Activated CD4-positive, CD25-positive, alpha-beta regulatory T cell treated with anti-CD3 and anti-CD28 coated beads, Interleukin-2, amount 50 U/mL, for 72 hours (primary cell): ENCODE results near the gene NUP188.
"Not testable (repeated sequence)": the region's sequence is repeated elsewhere in the genome, so short reads cannot be mapped to it uniquely, and the experiment has no call there.

Experiments used
- DNase-seq: peaks from one replicate; pipeline ENCODE4 v3.0.0; 2021

The NUP188 gene

GRCh38 chr9:128944966-128945365, 2.5 kb upstream of the NUP188 start:
- not testable (repeated sequence) for DNase-seq

- no peak for DNase-seq
Observed at GRCh38 chr9:128945798-128946501, 1.5 kb upstream of the NUP188 start.

GRCh38 chr9:128946571-128947276, 775 bp upstream of the NUP188 start:
- DNase-seq, result no peak

- DNase-seq, result no peak
Observed at GRCh38 chr9:128947277-128947526, 297 bp upstream of the NUP188 start.

- DNase-seq, result not testable (repeated sequence)
Observed at GRCh38 chr9:128961403-128961802, 13.9 kb downstream of the NUP188 start.

- DNase-seq, result no peak
Observed at GRCh38 chr9:128969491-128969890, 22.0 kb downstream of the NUP188 start.

- DNase-seq, result no peak
Observed at GRCh38 chr9:128972956-128973355, 25.5 kb downstream of the NUP188 start.

- no peak for DNase-seq
Observed at GRCh38 chr9:128979111-128979510, 31.6 kb downstream of the NUP188 start.

- DNase-seq, result no peak
Observed at GRCh38 chr9:128983536-128983935, 36.0 kb downstream of the NUP188 start.

GRCh38 chr9:128986671-128987070, 39.2 kb downstream of the NUP188 start:
- no peak for DNase-seq

- DNase-seq, result no peak
Observed at GRCh38 chr9:128987805-128988204, 40.3 kb downstream of the NUP188 start.

- no peak for DNase-seq
Observed at GRCh38 chr9:128992995-128993394, 45.5 kb downstream of the NUP188 start.

- no peak for DNase-seq
Observed at GRCh38 chr9:128995791-128996190, 48.3 kb downstream of the NUP188 start.

- no peak for DNase-seq
Observed at GRCh38 chr9:128998462-128998861, 51.0 kb downstream of the NUP188 start.

- DNase-seq, result no peak
Observed at GRCh38 chr9:128999581-129000206, 52.2 kb downstream of the NUP188 start.

GRCh38 chr9:129001504-129002325, 54.2 kb downstream of the NUP188 start:
- no peak for DNase-seq

- no peak for DNase-seq
Observed at GRCh38 chr9:129002992-129003391, 55.5 kb downstream of the NUP188 start.

GRCh38 chr9:129004173-129004572, 56.7 kb downstream of the NUP188 start:
- not testable (repeated sequence) for DNase-seq

GRCh38 chr9:129005336-129005997, 58.0 kb downstream of the NUP188 start:
- DNase-seq, result no peak

- DNase-seq, result no peak
Observed at GRCh38 chr9:129006328-129007034, 59.0 kb downstream of the NUP188 start.

- DNase-seq, result no peak
Observed at GRCh38 chr9:129007035-129007765, 59.7 kb downstream of the NUP188 start.
